GM04504 (cell line): ENCODE data around the gene ARHGAP10.
"Not testable (repeated sequence)": the region's sequence is repeated elsewhere in the genome, so short reads cannot be mapped to it uniquely, and the experiment has no call there.

ENCODE experiments used
- DNase-seq: peaks from one replicate; pipeline ENCODE4 v3.0.0-alpha.2; 2012; ENCODE audit warnings: low read depth

Gene ARHGAP10

DNA sequence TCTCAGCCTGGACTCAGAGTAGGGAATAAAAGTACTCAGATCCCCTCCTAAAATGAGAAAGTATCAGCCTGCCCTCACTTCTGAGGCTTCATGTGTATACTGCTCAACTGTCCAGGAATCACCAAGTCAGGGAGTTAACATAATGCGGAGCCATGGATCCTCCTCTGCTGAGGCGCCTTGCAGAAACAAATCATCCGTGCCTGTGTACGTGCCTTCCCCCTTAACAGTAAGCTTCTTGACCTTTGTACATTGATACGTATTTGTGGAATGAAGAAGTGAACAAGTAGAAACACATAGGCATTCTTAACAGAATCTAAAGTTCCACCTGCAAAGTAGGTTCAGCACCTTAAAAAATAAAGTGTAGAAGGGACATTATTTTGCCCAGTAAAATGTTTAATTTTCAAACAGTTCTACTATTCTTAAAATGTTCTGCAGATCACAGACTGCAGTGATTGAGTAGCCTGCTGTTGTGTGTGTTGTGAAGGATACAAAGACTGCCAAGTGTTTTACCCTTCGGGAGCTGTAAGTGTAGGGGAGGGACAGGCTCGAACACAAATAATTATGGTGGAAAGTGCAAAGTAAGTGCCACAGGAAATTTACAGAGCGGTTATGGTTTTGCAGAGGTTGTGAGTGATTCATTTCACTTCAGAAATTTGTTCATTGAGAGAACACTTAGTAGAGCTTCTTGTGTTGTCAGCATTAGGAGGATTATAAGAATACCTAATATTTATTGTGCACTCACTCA, 61.9 kb downstream of the ARHGAP10 start:
- no peak for DNase-seq

GRCh38 chr4:147794314-147794680, 62.4 kb downstream of the ARHGAP10 start:
- no peak for DNase-seq

GRCh38 chr4:147794787-147795413, 63.0 kb downstream of the ARHGAP10 start:
- no peak for DNase-seq

GRCh38 chr4:147799057-147799456, 67.2 kb downstream of the ARHGAP10 start:
- DNase-seq, result not testable (repeated sequence)

DNA sequence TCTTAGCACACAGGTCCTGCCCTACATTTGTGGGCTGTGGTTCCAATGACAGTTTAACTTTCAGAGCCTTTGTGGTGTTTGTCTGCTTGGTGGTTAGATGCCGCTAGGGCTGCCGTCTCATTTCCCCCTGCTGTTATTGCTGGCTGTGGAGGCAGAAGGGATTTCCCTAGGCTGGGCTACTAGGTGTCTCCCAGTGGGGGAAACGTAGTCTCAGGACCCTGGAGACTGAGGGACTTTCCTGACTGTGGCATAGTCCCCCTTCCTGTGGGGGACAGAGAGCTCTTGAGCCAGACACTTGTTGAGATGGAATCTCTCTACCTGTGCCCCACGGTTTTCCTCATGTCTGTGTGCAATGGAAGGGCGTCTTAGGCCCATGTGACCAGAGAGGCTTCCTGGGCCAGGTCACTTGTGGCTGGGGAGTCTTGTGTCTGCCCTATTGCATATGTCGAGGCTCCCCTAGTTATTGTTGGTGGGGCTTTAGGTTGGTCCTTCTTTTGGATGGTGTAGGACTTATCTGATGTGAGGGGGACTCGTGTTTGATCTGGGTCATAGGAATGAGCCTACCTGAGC, 68.2 kb downstream of the ARHGAP10 start:
- DNase-seq, result no peak

GRCh38 chr4:147801820-147802219, 69.9 kb downstream of the ARHGAP10 start:
- DNase-seq, result no peak

GRCh38 chr4:147802346-147802745, 70.5 kb downstream of the ARHGAP10 start:
- no peak for DNase-seq

- DNase-seq, result no peak
Measured at GRCh38 chr4:147805946-147806345, 74.1 kb downstream of the ARHGAP10 start.

GRCh38 chr4:147808447-147808846, 76.6 kb downstream of the ARHGAP10 start:
- DNase-seq, result no peak

DNA sequence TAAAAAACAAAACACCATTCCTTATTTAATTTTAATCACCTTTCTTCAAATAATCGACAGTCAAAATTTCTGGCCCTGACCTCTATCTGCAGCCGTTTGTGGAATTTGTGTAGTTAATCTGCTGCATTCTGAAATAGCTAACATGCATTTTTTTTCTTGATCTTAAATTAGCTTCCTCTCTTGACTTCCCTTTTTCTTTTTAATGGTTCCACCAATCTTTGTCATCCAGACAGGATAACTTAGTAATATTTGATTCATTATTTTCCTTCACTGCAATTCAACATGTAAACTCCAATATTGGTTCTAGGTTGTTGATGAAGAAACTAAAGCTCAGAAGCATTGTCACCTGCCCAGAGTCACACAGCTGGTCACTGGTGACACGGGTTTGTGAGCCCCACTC, 77.3 kb downstream of the ARHGAP10 start:
- no peak for DNase-seq

DNA sequence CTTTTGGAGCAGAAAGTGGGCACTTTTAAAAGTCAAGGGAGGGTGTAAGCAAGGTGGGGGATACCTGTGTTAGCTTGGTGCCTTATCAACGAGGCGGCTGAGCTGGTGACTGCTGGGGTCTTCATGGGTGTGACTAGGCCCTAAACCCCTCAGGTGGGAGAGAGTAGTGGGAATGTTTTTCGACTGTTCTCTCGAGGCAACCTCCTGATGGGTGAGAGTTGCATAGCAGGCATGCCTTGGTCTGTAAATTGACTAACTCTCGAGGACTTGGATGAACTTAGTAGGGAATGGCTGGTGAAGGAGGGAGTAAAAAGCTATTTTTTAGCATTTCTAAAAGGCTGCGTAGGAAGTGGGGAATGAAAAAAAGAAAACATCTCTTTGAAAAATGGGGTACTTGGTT, 80.0 kb downstream of the ARHGAP10 start:
- DNase-seq, result no peak

DNA sequence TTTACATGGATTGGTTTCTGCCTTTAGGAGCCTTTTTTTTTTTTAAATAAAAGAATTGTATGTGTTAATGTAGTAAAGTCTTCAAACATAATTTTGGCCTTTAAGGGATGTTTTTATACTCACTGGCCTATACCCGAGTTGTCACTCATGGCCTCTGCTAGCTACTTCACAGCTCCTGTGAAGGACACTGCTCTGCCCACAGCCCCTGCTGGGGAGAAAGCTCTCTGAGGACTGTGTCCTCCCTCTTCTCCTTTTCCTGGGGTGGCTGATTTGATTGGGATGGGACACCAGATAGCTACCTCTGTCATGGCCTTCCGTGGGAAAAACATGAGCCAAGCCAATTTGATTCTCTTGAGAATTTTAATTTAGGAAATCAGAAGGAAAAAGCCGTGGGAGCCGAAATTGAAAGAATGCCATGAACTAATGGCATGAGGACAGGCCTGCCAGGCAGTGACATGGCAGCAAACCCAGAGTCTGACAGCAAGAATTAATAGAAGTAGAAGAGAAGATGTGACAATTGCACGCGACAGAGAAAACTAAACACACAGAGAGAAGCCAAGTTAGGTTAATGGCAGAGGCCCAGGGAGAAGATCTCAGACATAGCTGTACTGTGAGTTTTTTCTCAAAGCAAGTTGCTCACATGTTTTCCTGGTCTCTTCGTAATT, 81.4 kb downstream of the ARHGAP10 start:
- DNase-seq, result no peak

DNA sequence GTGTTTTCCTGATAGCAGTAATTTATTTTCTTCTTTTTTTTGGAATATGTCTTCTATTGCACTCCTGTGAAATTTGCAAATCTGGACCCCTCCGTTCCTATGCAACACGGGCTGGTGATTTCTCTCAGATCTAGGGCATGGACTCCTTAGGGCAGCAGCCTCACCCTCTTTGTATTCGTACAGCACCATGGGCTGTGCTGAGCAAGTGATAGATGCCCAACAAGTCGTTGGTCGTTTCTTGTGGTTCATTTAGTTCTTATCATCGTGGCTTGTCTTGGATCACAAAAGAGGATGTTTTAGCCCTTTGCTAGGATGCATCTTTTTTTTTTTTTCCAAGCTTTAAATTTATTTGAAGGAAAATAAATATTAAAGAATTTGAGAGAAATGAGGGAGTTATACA, 82.1 kb downstream of the ARHGAP10 start:
- DNase-seq, result no peak

- DNase-seq, result no peak
Measured at GRCh38 chr4:147814376-147814775, 82.5 kb downstream of the ARHGAP10 start.

DNA sequence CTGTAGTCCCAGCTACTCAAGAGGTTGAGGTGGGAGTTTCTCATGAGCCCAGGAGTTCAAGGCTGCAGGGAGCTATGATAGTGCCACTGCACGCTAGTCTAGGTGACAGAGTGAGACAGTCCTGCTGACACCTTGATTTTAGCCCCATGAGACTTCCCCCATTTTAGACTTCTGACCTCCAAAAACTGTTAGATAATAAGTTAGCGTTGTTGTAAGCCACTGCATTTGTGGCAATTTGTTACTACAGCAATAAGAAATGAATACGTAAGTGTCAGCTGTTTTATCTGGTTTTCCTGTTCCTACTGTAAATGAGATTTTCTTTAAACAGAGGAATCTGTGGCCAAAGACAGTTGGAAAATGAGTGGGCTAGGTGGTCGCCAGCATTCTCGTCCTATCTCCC, 83.9 kb downstream of the ARHGAP10 start:
- no peak for DNase-seq

- DNase-seq, result no peak
Measured at GRCh38 chr4:147816382-147817254, 84.7 kb downstream of the ARHGAP10 start.

DNA sequence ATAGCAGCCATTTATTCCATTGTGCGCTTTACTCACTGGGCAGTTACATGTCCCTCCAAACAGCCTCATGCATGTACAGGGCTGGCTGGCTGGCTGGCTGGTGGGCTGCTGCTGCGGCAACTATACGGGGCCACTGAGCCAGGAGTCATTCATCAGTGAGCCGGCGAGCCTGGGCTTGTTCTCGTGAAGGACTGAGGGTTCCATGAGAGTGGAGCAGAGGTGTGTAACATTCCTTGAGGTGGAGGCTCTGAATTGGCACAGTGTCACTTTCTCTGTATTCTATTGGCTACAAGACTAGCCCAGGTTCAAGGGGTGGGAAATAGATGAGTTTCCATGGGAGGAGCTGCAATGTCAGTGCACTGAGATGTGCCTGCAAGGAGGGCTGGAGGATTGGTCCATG, 89.1 kb downstream of the ARHGAP10 start:
- no peak for DNase-seq

GRCh38 chr4:147821555-147821954, 89.7 kb downstream of the ARHGAP10 start:
- DNase-seq, result no peak

GRCh38 chr4:147822128-147822527, 90.2 kb downstream of the ARHGAP10 start:
- DNase-seq, result no peak

- DNase-seq, result no peak
Measured at GRCh38 chr4:147823130-147823529, 91.2 kb downstream of the ARHGAP10 start.

DNA sequence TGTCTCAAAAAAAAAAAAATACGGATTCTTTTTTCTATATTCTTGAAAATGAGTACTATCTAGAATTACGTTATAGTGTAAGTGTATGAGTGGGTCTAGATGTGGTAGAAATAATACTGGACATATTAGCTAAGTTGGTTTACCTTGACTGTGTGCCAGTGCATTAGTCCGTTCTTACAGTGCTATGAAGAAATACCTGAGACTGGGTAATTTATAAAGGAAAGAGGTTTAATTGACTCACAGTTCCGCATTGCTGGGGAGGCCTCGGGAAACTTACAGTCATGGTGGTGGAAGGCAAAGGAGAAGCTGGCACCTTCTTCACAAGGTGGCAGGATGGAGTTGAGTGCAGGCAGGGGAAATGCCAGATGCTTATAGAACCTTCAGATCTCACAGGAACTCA, 92.4 kb downstream of the ARHGAP10 start:
- DNase-seq, result no peak

DNA sequence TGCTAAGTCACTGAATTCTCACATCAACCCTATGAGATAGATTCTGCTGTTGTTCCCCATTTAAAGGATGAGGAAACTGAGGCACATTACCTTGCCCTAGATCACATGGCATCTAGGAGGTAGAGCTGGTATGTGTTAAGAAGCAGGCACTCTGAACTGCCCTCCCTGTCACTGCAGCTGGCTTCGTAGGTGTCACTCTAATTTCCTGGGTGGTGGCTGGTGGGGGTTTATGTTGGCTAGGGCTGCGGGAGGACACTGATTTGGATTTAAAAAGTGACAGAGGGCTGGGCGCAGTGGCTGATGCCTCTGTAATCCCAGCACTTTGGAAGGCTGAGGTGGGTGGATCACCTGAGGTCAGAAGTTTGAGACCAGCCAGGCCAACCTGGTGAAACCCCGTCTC, 93.0 kb downstream of the ARHGAP10 start:
- no peak for DNase-seq
